SU-DHL-6 (cell line): ENCODE measurements around the gene GLG1.

Source experiments
- EZH2phosphoT487 ChIP-seq: fragments of 200-600 bp; sonication (generic), shearing (Covaris generic); conservative IDR thresholded peaks from 2 replicates; pipeline ENCODE4 v1.6.1; 2018; ENCODE audit warnings: mild to moderate bottlenecking, antibody characterized with exemption, low read length, moderate library complexity, mixed read lengths
- TF ChIP-seq, protein P1 (sequence below): fragments of 200-600 bp; sonication (generic); IDR thresholded peaks from one replicate; pipeline ENCODE4 v1.5.1; 2017; ENCODE audit warnings: antibody characterized with exemption, mild to moderate bottlenecking, low read length, moderate library complexity; ENCODE audit not compliant: insufficient read depth, poor library complexity, severe bottlenecking

GRCh38 chr16:74574146-74574545 lies 32.8 kb downstream of the GLG1 start:
- TF ChIP-seq, protein P1, sequence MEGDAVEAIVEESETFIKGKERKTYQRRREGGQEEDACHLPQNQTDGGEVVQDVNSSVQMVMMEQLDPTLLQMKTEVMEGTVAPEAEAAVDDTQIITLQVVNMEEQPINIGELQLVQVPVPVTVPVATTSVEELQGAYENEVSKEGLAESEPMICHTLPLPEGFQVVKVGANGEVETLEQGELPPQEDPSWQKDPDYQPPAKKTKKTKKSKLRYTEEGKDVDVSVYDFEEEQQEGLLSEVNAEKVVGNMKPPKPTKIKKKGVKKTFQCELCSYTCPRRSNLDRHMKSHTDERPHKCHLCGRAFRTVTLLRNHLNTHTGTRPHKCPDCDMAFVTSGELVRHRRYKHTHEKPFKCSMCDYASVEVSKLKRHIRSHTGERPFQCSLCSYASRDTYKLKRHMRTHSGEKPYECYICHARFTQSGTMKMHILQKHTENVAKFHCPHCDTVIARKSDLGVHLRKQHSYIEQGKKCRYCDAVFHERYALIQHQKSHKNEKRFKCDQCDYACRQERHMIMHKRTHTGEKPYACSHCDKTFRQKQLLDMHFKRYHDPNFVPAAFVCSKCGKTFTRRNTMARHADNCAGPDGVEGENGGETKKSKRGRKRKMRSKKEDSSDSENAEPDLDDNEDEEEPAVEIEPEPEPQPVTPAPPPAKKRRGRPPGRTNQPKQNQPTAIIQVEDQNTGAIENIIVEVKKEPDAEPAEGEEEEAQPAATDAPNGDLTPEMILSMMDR = no peak
- no peak for TF ChIP-seq EZH2phosphoT487
